ENCODE results near the gene CFTR. TPM values are rescaled to one million over a fixed set of nuclear protein-coding genes. Genes with fewer than 3 reads are reported as not detected.

CFTR gene
- total RNA-seq, 1 experiment from 2014 or later, result not detected

- H3K4me2 ChIP-seq, result no peak overlapping the region
- CTCF ChIA-PET, result no interaction called here
These were observed 995 bp upstream of the CFTR start for GRCh38 chr7:117478836-117479224.

DNA sequence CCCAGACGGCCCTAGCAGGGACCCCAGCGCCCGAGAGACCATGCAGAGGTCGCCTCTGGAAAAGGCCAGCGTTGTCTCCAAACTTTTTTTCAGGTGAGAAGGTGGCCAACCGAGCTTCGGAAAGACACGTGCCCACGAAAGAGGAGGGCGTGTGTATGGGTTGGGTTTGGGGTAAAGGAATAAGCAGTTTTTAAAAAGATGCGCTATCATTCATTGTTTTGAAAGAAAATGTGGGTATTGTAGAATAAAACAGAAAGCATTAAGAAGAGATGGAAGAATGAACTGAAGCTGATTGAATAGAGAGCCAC, 184 bp downstream of the CFTR start:
- H3K27ac ChIP-seq, result no peak overlapping the region
- H3K27me3 ChIP-seq (ENCODE audit: insufficient read depth, low read depth), result no peaks in the 10 kb centered on the region
- ChIA-PET CTCF (no interaction called here), POLR2A (ENCODE audit: unreplicated experiment) (no interaction called here)
- H3K4me1 ChIP-seq (replicated peaks; ENCODE audit: insufficient read depth), result no peaks in the 10 kb centered on the region
- no peak for TF ChIP-seq EZH2 (IDR thresholded peaks at IDR 0.05; ENCODE audit: low read depth)
- TF ChIP-seq, protein P1, sequence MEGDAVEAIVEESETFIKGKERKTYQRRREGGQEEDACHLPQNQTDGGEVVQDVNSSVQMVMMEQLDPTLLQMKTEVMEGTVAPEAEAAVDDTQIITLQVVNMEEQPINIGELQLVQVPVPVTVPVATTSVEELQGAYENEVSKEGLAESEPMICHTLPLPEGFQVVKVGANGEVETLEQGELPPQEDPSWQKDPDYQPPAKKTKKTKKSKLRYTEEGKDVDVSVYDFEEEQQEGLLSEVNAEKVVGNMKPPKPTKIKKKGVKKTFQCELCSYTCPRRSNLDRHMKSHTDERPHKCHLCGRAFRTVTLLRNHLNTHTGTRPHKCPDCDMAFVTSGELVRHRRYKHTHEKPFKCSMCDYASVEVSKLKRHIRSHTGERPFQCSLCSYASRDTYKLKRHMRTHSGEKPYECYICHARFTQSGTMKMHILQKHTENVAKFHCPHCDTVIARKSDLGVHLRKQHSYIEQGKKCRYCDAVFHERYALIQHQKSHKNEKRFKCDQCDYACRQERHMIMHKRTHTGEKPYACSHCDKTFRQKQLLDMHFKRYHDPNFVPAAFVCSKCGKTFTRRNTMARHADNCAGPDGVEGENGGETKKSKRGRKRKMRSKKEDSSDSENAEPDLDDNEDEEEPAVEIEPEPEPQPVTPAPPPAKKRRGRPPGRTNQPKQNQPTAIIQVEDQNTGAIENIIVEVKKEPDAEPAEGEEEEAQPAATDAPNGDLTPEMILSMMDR (conservative IDR thresholded peaks at IDR 0.05), result no peak
- no peaks in the 10 kb centered on the region for H3K79me2 ChIP-seq (ENCODE audit: low read depth)
- intact Hi-C loops (cut with micrococcal nuclease; ENCODE audit: unreplicated experiment), result no loop called here
- H3K4me3 ChIP-seq, result no peak overlapping the region
- H3K9me2 ChIP-seq (ENCODE audit: insufficient read depth), result no peaks in the 10 kb centered on the region
- no peak overlapping the region for H3K4me2 ChIP-seq
- H2AFZ ChIP-seq, result no peak overlapping the region
- no peak for DNase-seq
- H3F3A ChIP-seq (ENCODE audit: insufficient read depth, low read depth), result no peaks in the 10 kb centered on the region
- H3K36me3 ChIP-seq (ENCODE audit: low read depth), result no peaks in the 10 kb centered on the region
- no TSS peak for BruUV-seq (replicated peaks)
- no peaks in the 10 kb centered on the region for H4K20me1 ChIP-seq (ENCODE audit: insufficient read depth)
- no peaks in the 10 kb centered on the region for H3K9me3 ChIP-seq (ENCODE audit: insufficient read depth, low read depth)

More at GRCh38 chr7:117478836-117479224, 995 bp upstream of the CFTR start:
- Histone ChIP-seq H3K4me1 (replicated peaks; ENCODE audit: insufficient read depth) (no peaks in the 10 kb centered on the region), H3K9me2 (ENCODE audit: insufficient read depth) (no peaks in the 10 kb centered on the region), H3F3A (ENCODE audit: insufficient read depth, low read depth) (no peaks in the 10 kb centered on the region), H3K27me3 (ENCODE audit: insufficient read depth, low read depth) (no peaks in the 10 kb centered on the region), H2AFZ (no peak overlapping the region), H3K4me3 (no peak overlapping the region), H3K27ac (no peak overlapping the region), H4K20me1 (ENCODE audit: insufficient read depth) (no peaks in the 10 kb centered on the region), H3K9me3 (ENCODE audit: insufficient read depth, low read depth) (no peaks in the 10 kb centered on the region), H3K79me2 (ENCODE audit: low read depth) (no peaks in the 10 kb centered on the region), H3K36me3 (ENCODE audit: low read depth) (no peaks in the 10 kb centered on the region)
- POLR2A ChIA-PET (ENCODE audit: unreplicated experiment), result no interaction called here
- no peak for DNase-seq
- intact Hi-C loops (cut with micrococcal nuclease; ENCODE audit: unreplicated experiment), result no loop called here
- TF ChIP-seq, protein P1 (conservative IDR thresholded peaks at IDR 0.05), result no peak
- BruUV-seq (replicated peaks), result no TSS peak

- CTCF ChIA-PET, result no interaction called here
- no TSS peak for BruUV-seq (replicated peaks)
- H3K4me3 ChIP-seq, result no peak overlapping the region
- H3K4me2 ChIP-seq, result no peak overlapping the region
- H4K20me1 ChIP-seq (ENCODE audit: insufficient read depth), result no peaks in the 10 kb centered on the region
- H3K9me3 ChIP-seq (ENCODE audit: insufficient read depth, low read depth), result no peaks in the 10 kb centered on the region
- no peaks in the 10 kb centered on the region for H3F3A ChIP-seq (ENCODE audit: insufficient read depth, low read depth)
- no peaks in the 10 kb centered on the region for H3K4me1 ChIP-seq (replicated peaks; ENCODE audit: insufficient read depth)
- no peak for DNase-seq
- intact Hi-C loops (cut with micrococcal nuclease; ENCODE audit: unreplicated experiment), result no loop called here
- H3K79me2 ChIP-seq (ENCODE audit: low read depth), result no peaks in the 10 kb centered on the region
- no peaks in the 10 kb centered on the region for H3K9me2 ChIP-seq (ENCODE audit: insufficient read depth)
- H3K27me3 ChIP-seq (ENCODE audit: insufficient read depth, low read depth), result no peaks in the 10 kb centered on the region
- no peaks in the 10 kb centered on the region for H3K36me3 ChIP-seq (ENCODE audit: low read depth)
- H2AFZ ChIP-seq, result no peak overlapping the region
- H3K27ac ChIP-seq, result no peak overlapping the region
- POLR2A ChIA-PET (ENCODE audit: unreplicated experiment), result interaction anchor here (0.5 kb wide), 1 partner anchor 592 kb away, joined by 18 read pairs; no protein-coding TSS in a partner anchor
- TF ChIP-seq, protein P1 (conservative IDR thresholded peaks at IDR 0.05), result no peak
- TF ChIP-seq EZH2 (IDR thresholded peaks at IDR 0.05; ENCODE audit: low read depth), result no peak
These were observed 1.2 kb downstream of the CFTR start for GRCh38 chr7:117480978-117481377.

All from PC-9 (cell line).